Left renal pelvis (tissue), 4 donors: ENCODE data around the gene VWA3A. TPM values are rescaled to one million over a fixed set of nuclear protein-coding genes. Genes with fewer than 3 reads are reported as not detected.
"Not testable (repeated sequence)": the region's sequence is repeated elsewhere in the genome, so short reads cannot be mapped to it uniquely, and the experiment has no call there.

Experiments used
- DNase-seq, 4 donors: peaks; one replicate each; pipeline ENCODE4 v3.0.0-alpha.2; 2013; ENCODE audit warnings: low read depth in 4 of 4, low spot score in 3 of 4
- polyA plus RNA-seq, 4 donors: library from polyadenylated mRNA; unstranded; fragments of 120-200 nt; gene quantifications; one replicate each; pipeline ENCODE4 v1.2.1, GENCODE V29; 2013; ENCODE audit not compliant: insufficient read length in 4 of 4

Gene VWA3A
- polyA plus RNA-seq, 4 donors: 0.38 to 4.4 (median 2.2) TPM

DNA sequence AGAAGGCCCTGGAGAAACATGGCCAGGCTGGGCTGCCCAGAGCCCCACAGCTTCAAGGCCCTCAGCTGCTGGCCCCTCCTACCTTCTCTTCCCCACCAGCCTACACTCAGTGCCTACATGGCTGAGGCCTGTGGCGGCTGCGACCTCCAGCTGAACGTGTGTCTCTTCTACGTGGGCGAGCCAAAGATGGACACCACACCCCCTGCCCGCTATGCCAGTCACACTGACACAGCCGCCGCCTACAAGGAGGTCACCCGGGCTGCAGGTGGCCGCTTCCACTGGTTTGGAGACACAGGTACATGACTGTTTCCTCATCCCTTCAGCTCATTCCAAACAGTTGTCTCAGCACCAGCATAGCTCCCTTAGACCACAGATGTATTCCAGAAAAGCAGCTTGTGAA lies 40.5 kb downstream of the VWA3A start:
- no peak for DNase-seq

DNA sequence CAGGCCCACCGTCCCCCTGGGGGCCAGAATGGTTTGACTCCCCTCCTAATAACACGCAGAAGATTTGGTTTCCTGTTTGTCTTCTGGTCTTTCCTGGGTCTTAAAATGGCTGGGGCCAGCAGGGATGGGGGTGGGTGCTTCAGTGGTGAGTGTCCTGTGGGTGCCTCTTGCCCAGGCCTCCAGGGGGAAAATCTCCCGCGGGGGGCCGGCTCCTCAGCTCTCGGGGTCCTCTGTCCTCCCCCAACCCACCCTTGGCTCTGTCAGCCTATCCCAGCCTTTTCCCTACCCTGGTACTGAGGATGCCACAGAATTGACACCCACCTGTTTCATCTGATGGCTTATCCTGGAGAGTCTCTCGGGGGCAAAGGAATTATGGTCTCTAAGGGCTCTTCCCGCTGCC lies 46.1 kb downstream of the VWA3A start:
- no peak for DNase-seq

DNA sequence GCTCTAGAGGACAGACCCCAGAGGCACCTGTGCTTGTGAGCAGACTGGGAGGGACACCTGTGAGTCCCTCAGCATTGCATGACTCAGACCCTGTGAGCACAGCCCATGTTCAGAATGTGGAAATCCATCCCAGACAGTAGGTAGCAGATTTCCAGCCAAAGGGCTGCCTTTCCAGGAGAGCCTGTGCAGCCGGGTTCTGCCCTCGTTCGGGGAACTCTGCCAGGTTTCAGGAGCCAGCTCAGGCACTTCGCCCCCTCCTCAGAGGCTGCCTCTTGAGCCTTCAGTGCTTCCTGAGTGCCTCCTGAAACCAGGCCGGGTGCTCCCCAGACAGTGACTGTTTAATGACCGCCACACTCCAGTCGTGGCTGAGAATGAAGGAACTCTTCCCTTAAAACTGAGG lies 46.7 kb downstream of the VWA3A start:
- DNase-seq: no peak

GRCh38 chr16:22139732-22140131 lies 47.4 kb downstream of the VWA3A start:
- no peak for DNase-seq

GRCh38 chr16:22141767-22142166 lies 49.4 kb downstream of the VWA3A start:
- no peak for DNase-seq

DNA sequence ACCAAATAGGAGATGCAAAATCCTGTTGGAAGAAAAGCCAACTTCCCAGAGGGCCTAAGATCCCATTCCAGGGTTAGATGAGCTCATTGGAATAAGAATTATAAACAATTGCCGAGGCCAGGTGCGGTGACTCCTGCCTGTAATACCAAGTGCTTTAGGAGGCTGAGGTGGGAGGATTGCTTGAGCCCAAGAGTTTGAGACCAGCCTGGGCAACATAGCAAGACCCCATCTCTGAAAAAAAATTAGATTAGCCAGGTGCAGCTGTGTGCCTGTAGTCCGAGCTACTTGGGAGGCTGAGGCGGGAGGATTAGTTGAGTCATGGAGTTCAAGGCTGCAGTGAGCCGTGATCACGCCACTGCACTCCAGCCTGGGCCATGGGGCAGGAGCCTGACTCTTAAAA lies 52.2 kb downstream of the VWA3A start:
- DNase-seq: no peak

- no peak for DNase-seq
Observed at GRCh38 chr16:22147853-22148252, 55.5 kb downstream of the VWA3A start.

GRCh38 chr16:22151246-22151998 lies 59.1 kb downstream of the VWA3A start:
- DNase-seq: no peak

GRCh38 chr16:22152316-22152715 lies 60.0 kb downstream of the VWA3A start:
- no peak for DNase-seq

- not testable (repeated sequence) for DNase-seq
Observed at GRCh38 chr16:22153078-22153477, 60.7 kb downstream of the VWA3A start.

- no peak for DNase-seq
Observed at GRCh38 chr16:22161401-22161800, 69.1 kb downstream of the VWA3A start.

- no peak for DNase-seq
Observed at GRCh38 chr16:22161999-22162655, 69.8 kb downstream of the VWA3A start, which contains the start of gene SDR42E2. Gene SDR42E2, plus strand, starts transcription at chr16:22162506. Its CDS starts 3,077 bp downstream, at chr16:22165583.

DNA sequence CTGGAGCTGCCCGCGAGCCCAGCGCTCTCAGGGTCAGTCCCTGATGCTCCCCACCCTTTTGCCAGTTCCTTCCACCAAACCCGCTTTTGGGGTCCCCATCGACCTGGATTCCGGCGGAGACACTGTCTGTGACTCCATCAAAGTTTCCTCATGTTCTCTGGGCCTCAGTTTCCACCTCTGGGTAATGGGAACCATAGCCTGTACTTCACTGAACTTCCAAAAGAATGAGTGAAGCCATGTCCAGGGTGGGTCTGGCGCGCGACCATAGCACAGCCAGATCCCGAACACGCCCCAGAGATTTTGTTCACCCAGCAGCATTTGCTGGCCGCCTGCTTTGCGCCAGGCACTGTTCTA lies 70.3 kb downstream of the VWA3A start:
- no peak for DNase-seq

GRCh38 chr16:22163806-22164205 lies 71.5 kb downstream of the VWA3A start:
- DNase-seq: no peak

- DNase-seq: no peak
Observed at GRCh38 chr16:22164482-22164881, 72.1 kb downstream of the VWA3A start.

DNA sequence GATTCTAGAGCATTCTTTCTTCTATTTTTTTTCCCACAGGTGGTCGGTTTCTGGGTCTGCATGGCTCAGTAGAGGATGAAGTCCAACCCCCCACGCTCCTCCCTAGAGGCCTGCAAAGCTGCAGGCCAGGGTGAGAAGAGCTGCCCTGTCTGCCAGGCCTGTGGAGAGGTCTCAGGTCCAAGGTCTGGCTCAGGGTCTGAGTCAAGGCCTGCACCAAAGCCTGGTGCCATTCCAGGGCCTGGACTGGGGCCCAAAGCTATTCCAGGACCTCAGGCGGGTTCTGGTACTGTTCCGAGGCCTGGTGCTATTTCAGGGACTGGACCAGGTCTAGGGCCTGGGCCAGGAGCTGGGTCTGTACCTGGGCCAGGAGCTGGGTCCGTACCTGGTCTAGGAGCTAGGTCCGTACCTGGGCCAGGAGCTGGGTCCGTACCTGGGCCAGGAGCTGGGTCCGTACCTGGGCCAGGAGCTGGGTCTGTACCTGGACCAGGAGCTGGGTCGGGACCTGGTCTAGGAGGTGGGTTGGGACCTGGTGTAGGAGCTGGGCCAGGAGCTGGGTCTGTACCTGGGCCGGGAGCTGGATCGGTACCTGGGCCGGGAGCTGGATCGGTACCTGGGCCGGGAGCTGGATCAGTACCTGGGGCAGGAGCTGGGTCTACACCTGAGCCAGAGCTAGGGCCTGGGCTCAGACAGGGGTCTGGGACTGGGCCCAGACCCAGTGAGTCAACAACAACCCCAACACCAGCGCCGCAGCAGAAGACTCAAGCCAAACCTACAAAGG lies 73.4 kb downstream of the VWA3A start:
- no peak for DNase-seq

- DNase-seq: no peak
Observed at GRCh38 chr16:22171953-22172352, 79.6 kb downstream of the VWA3A start.

DNA sequence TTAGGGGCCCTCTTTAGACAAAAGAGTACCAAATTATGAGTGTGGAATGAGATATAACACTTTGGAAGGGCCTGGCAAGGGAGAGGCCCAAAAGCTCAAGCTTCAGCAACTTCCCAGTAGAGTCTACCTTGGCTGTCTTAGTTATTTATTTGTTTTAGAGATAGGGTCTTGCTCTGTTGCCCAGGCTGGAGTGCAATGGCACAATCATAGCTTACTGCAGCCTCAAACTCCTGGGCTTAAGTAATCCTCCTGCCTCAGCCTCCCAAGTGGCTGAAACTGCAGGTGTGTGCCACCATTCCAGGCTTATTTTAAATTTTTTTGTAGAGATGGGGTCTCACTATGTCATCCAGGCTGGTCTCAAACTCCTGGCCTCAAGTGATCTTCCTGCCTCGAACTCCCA lies 80.3 kb downstream of the VWA3A start:
- not testable (repeated sequence) for DNase-seq

DNA sequence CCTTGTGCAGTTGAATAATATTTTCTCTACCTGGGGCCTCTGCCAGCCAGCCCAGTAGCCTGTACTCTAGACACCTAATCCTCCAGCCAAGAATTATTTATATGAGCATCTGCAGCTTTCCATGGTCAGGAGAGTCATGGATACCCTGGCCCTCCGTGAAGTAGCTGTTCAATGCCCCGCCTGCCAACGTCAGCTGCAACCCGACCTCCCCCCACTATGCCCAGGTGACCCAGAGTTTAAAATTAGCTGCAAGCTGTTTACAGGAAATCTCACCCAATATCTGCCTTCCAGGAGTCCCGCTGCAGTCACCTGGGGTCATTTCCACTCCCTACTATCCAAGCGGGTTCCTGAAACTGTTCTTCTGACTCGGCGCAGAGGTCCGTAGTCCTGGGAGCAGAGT lies 82.3 kb downstream of the VWA3A start:
- no peak for DNase-seq

DNA sequence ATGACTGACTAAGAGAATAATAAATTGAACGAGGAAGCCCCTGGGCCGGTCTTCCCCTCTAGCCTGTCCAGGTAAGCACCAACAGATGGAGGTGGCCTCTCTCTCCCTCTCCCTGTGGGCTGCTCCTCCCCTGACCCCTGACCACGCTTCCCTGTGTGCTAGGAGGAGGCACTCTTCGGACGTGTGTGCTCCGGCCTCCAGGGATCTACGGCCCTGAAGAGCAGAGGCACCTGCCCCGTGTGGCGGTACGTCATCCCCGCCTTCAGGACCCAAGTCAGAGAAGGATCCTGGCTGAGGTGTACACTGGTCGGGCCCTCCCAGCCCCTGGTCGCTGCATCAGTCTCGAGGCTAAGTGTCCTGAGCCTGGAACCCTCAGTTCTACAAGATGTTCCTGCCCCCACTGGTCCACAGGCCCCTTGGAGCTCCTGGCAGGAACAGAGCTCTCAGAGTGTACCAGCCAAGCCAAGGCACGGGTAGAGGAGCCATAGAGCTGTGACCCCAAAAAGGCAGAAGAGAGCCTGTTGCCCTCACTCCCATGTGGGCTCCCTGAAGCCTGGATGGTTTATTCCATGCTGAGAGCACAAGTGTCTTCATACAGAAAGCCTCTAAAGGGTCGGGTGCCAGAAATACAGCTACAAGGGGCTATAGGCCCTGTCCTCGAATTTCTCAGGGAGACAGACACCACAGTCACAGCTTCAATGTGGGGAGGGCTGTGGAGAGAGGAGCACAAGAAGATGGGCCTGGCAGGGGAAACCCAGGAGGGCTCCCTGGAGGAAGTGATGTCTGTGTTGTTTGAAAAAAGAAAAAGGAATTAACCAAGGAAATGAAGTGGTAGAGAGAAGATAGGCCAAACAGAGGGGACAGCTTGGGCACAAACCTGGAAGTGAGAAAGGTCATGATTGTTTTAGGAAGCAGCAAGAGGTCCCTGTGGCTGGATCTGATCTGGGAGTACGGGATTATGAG lies 85.9 kb downstream of the VWA3A start:
- no peak for DNase-seq
